Right lobe of liver (tissue), 6 donors: ENCODE results near the gene PKP4. TPM values are rescaled to one million over a fixed set of nuclear protein-coding genes. Genes with fewer than 3 reads are reported as not detected.

Experiments used
- ATAC-seq, 4 donors: fragments of 200-7000 bp; cut with Tn5 transposase; one replicate each; pipeline ENCODE4 v1.9.1; 2020; ENCODE audit warnings: mild to moderate bottlenecking in 4 of 4, moderate library complexity in 4 of 4
- DNase-seq, 3 donors: peaks; one replicate each; pipeline ENCODE4 v3.0.0-alpha.2; 2020
- H3K27ac ChIP-seq, 3 donors: fragments of 200-600 bp; one replicate each; pipeline ENCODE4 v1.8.0; 2022
- H3K27me3 ChIP-seq, 2 donors: fragments of 200-600 bp; one replicate each; pipeline ENCODE4 v1.8.0; 2022
- H3K36me3 ChIP-seq, 4 donors: fragments of 200-600 bp; sonication (generic) in 1 of 4; one replicate each; pipeline versions ENCODE4 v1.5.1 to v1.8.0; 2017 to 2022; ENCODE audit warnings: control low read depth in 1 of 4
- H3K4me1 ChIP-seq, 4 donors: fragments of 200-600 bp; sonication (generic) in 1 of 4; one replicate each; pipeline versions ENCODE4 v1.5.1 to v1.8.0; 2017 to 2022; ENCODE audit warnings: control low read depth in 1 of 4
- H3K4me3 ChIP-seq, 3 donors: fragments of 200-600 bp; one replicate each; pipeline ENCODE4 v1.8.0; 2022
- H3K9me3 ChIP-seq, 4 donors: fragments of 200-600 bp; sonication (generic) in 1 of 4; one replicate each; pipeline versions ENCODE4 v1.5.1 to v1.8.0; 2017 to 2022; ENCODE audit warnings: control low read depth in 1 of 4
- POLR2A ChIP-seq: fragments of 450-650 bp; IDR thresholded peaks from one replicate; pipeline ENCODE4 v1.6.1; 2017; ENCODE audit warnings: antibody characterized with exemption, mild to moderate bottlenecking
- WGBS: methylation state at CpG from one replicate; pipeline ENCODE4 v1.1.6; 2018; ENCODE audit warnings: low coverage, low lambda C conversion rate; ENCODE audit not compliant: insufficient coverage; ENCODE audit errors: missing lambda C conversion rate; 5-methylcytosine and 5-hydroxymethylcytosine counted together
- intact Hi-C, 2 donors: fragments of 100-400 bp; cut with DNase I; formaldehyde crosslinking; loops; one replicate each; pipeline versions ENCODE4 v1.11.2 to v1.14.1; 2022
- total RNA-seq, 6 experiments: library from RNA; depleted of rRNA in 2 of 6; stranded (reverse); fragments of >200 nt in 2 of 6; fragmentation: NEBNext Ultra II Directional in 3 of 6; extraction: Animal tissue kit (Norgen Biotek cat#: 25700) in 3 of 6; gene quantifications; one replicate each; pipeline versions ENCODE4 v1.1.0 to v1.2.4, GENCODE V29; 2016 to 2023
- TF ChIP-seq, protein P1 (sequence below), 4 donors: fragments of 200-600 bp in 3 of 4; fragments of 450-650 bp in 1 of 4; IDR thresholded peaks; one replicate each; pipeline versions ENCODE4 v1.5.1 to v1.8.0; 2016 to 2022; ENCODE audit warnings: antibody characterized with exemption in 4 of 4, mild to moderate bottlenecking in 2 of 4
- donor health status: DM: no; HTN: yes; CAD: no.
- donor health status: DM: no; HTN: no; CAD: no.
- donor health status: DM: no; HTN: no; CAD: no.
- donor health status: DM: no; HTN: yes; CAD: no.
- donor health status: DM: no; HTN: yes; CAD: no.

The PKP4 gene
- total RNA-seq, 6 experiments from 2014 or later, result 27.2 to 41.6 (median 33.2) TPM

DNA sequence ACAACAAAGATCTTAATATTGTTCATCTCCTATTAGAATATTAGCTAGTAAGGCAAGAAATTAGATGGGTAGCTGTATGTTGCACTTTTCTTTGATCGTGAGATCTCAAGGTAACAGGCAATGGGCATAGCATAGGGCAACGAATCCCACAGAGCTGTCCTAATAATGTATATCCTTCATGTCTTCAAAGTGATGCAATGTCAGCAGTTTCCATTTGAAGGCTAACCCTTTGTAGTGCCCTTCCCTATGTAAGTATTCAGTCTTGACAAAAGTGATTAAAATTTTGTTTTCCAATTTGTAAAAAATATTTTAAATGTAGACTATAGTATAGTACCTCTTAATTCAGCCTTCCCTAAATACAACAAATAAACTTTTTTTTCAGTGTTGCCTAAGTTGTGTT, 112.5 kb downstream of the PKP4 start:
- ATAC-seq, result no peak
- WGBS, result 100% methylated on average over 2 of the region's 2 CpGs
- Histone ChIP-seq H3K36me3 (no peaks in the 10 kb centered on the region), H3K4me1 (no peaks in the 10 kb centered on the region), H3K27ac (no peak overlapping the region), H3K4me3 (no peak overlapping the region), H3K9me3 (no peaks in the 10 kb centered on the region), H3K27me3 (no peaks in the 10 kb centered on the region)
- no peak for TF ChIP-seq POLR2A
- TF ChIP-seq, protein P1, sequence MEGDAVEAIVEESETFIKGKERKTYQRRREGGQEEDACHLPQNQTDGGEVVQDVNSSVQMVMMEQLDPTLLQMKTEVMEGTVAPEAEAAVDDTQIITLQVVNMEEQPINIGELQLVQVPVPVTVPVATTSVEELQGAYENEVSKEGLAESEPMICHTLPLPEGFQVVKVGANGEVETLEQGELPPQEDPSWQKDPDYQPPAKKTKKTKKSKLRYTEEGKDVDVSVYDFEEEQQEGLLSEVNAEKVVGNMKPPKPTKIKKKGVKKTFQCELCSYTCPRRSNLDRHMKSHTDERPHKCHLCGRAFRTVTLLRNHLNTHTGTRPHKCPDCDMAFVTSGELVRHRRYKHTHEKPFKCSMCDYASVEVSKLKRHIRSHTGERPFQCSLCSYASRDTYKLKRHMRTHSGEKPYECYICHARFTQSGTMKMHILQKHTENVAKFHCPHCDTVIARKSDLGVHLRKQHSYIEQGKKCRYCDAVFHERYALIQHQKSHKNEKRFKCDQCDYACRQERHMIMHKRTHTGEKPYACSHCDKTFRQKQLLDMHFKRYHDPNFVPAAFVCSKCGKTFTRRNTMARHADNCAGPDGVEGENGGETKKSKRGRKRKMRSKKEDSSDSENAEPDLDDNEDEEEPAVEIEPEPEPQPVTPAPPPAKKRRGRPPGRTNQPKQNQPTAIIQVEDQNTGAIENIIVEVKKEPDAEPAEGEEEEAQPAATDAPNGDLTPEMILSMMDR (IDR thresholded peaks at IDR 0.05), result no peak
- intact Hi-C loops, result no loop called here
- no peak for DNase-seq

- Histone ChIP-seq H3K27me3 (no peaks in the 10 kb centered on the region), H3K4me3 (no peak overlapping the region), H3K4me1 (no peaks in the 10 kb centered on the region), H3K9me3 (no peaks in the 10 kb centered on the region), H3K27ac (no peak overlapping the region), H3K36me3 (no peaks in the 10 kb centered on the region)
- WGBS, result 75% methylated on average over 1 of the region's 3 CpGs
- DNase-seq (no peak), ATAC-seq (no peak)
- intact Hi-C loops, result no loop called here
- TF ChIP-seq, protein P1 (IDR thresholded peaks at IDR 0.05), result no peak
- no peak for TF ChIP-seq POLR2A
These were observed 114.1 kb downstream of the PKP4 start for GRCh38 chr2:158570869-158571268.

- DNase-seq, result no peak
- no peak for TF ChIP-seq POLR2A
- TF ChIP-seq, protein P1 (IDR thresholded peaks at IDR 0.05), result no peak
- intact Hi-C loops, result no loop called here
- Histone ChIP-seq H3K4me3 (no peak overlapping the region), H3K27me3 (no peaks in the 10 kb centered on the region), H3K36me3 (no peaks in the 10 kb centered on the region), H3K9me3 (no peaks in the 10 kb centered on the region), H3K4me1 (no peaks in the 10 kb centered on the region), H3K27ac (no peak overlapping the region)
- no peak for ATAC-seq
- no CpG with 5 or more reads among the region's 1 CpG for WGBS
These were observed 117.0 kb downstream of the PKP4 start for GRCh38 chr2:158573739-158574138.

DNA sequence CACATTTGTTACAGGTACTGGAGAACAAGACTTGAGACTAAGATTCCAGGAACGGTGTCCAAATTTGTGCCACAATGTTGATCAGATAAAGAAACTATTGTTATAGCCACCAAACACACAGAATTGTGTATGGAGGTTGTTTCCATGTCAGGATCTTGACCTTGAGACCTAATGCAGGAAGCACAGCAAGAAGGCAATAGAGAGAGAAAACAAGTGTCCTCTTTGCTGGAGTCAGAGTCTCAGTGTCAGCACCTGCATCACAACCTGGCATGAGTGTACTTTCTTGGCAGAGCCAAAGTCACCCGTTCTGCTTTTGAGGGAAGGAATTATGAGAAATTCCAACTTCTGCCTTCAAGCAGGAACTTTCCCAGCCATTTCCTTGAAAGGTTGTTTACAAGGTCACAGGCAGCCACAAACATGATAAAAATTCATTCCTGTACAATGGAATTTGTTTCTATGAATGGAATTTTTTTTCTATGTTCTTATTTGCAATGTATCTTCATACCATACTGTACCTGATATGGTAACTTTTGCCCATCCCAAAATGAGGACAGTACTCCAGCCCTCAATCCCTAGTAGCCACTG, 118.4 kb downstream of the PKP4 start:
- H3K4me3 ChIP-seq, result no peak overlapping the region
- H3K27me3 ChIP-seq, result no peaks in the 10 kb centered on the region
- no peak for TF ChIP-seq POLR2A
- TF ChIP-seq, protein P1 (IDR thresholded peaks at IDR 0.05), result no peak
- 27% methylated on average over 2 of the region's 2 CpGs for WGBS
- no peaks in the 10 kb centered on the region for H3K4me1 ChIP-seq
- no peak overlapping the region for H3K27ac ChIP-seq
- intact Hi-C loops, result no loop called here
- ATAC-seq (peak in 1 of 4 donors; percentile 19), DNase-seq (no peak)
- no peaks in the 10 kb centered on the region for H3K9me3 ChIP-seq
- H3K36me3 ChIP-seq, result no peaks in the 10 kb centered on the region

DNA sequence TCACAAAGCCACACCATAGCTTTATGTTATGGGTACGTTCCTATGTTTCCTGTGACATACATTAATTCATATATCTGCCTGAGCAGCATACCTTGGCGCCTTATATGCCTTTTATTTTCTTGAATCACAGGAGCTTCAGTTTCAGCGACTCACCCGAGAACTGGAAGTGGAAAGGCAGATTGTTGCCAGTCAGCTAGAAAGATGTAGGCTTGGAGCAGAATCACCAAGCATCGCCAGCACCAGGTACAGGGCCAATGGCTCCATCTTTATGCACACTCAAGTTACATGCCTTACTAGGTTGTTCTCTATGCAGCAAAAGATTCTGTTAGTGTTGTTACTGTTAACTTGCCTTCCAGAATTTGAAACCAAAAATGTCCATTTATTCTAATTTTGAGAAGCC, 120.4 kb downstream of the PKP4 start:
- Histone ChIP-seq H3K36me3 (no peaks in the 10 kb centered on the region), H3K4me3 (no peak overlapping the region), H3K9me3 (no peaks in the 10 kb centered on the region), H3K4me1 (no peaks in the 10 kb centered on the region), H3K27me3 (no peaks in the 10 kb centered on the region), H3K27ac (no peak overlapping the region)
- TF ChIP-seq POLR2A, result no peak
- TF ChIP-seq, protein P1 (IDR thresholded peaks at IDR 0.05), result no peak
- WGBS, result 87% methylated on average over 4 of the region's 5 CpGs
- no peak for ATAC-seq
- no peak for DNase-seq
- intact Hi-C loops, result no loop called here
